ENCODE results near the gene CLCN7. TPM values are rescaled to one million over a fixed set of nuclear protein-coding genes. Genes with fewer than 3 reads are reported as not detected.

Gene CLCN7
- total and polyA plus RNA-seq, 4 donors = 61.1 to 119 (median 88.0) TPM

GRCh38 chr16:1455190-1456171 is 19.3 kb downstream of the CLCN7 start:
- Histone ChIP-seq H3K9ac (ENCODE audit: insufficient read depth in 1 of 2, low read length in 2 of 2) (no peak overlapping the region), H3K9me3 (ENCODE audit: control insufficient read depth in 4 of 4, insufficient read depth in 3 of 4, low read length in 3 of 4) (no peaks in the 10 kb centered on the region), H3K4me1 (ENCODE audit: control insufficient read depth in 5 of 5, insufficient read depth in 5 of 5, low read length in 5 of 5) (no peaks in the 10 kb centered on the region), H3K4me3 (no peak overlapping the region), H3K27ac (ENCODE audit: low read depth in 1 of 2, low read length in 1 of 2) (no peak overlapping the region), H3K36me3 (ENCODE audit: control insufficient read depth in 4 of 4, insufficient read depth in 4 of 4, low read length in 4 of 4) (peaks cover 3 to 79% (median 6%) of the 10 kb centered on the region in 4 donors), H3K27me3 (ENCODE audit: control insufficient read depth in 3 of 3, insufficient read depth in 3 of 3, low read length in 2 of 3) (no peaks in the 10 kb centered on the region)
- no peak for TF ChIP-seq CTCF (IDR thresholded peaks at IDR 0.05; ENCODE audit: control extremely low read depth, extremely low read depth)
- WGBS, 2 donors = 91 to 93% methylated on average over 39 to 41 of the region's 41 CpGs
- ATAC-seq (ENCODE audit: insufficient read depth, low FRiP score) (no peak), DNase-seq (no peak)

- TF ChIP-seq CTCF (IDR thresholded peaks at IDR 0.05; ENCODE audit: control extremely low read depth, extremely low read depth) = no peak
- Histone ChIP-seq H3K9ac (ENCODE audit: insufficient read depth in 1 of 2, low read length in 2 of 2) (no peak overlapping the region), H3K27me3 (ENCODE audit: control insufficient read depth in 3 of 3, insufficient read depth in 3 of 3, low read length in 2 of 3) (no peaks in the 10 kb centered on the region), H3K9me3 (ENCODE audit: control insufficient read depth in 4 of 4, insufficient read depth in 3 of 4, low read length in 3 of 4) (no peaks in the 10 kb centered on the region), H3K27ac (ENCODE audit: low read depth in 1 of 2, low read length in 1 of 2) (no peak overlapping the region), H3K4me3 (no peak overlapping the region), H3K4me1 (ENCODE audit: control insufficient read depth in 5 of 5, insufficient read depth in 5 of 5, low read length in 5 of 5) (no peaks in the 10 kb centered on the region), H3K36me3 (ENCODE audit: control insufficient read depth in 4 of 4, insufficient read depth in 4 of 4, low read length in 4 of 4) (peaks cover 4 to 79% (median 5%) of the 10 kb centered on the region in 4 donors)
- ATAC-seq (ENCODE audit: insufficient read depth, low FRiP score) (no peak), DNase-seq (peak in 1 of 3 donors; percentile 6)
- WGBS, 2 donors = 90 to 91% methylated on average over 17 of the region's 17 CpGs
Observed at GRCh38 chr16:1454561-1454960, 20.3 kb downstream of the CLCN7 start.

GRCh38 chr16:1453316-1453715 is 21.5 kb downstream of the CLCN7 start:
- WGBS, 2 donors = 95 to 96% methylated on average over 19 of the region's 19 CpGs
- no peak for DNase-seq
- Histone ChIP-seq H3K9ac (ENCODE audit: insufficient read depth in 1 of 2, low read length in 2 of 2) (no peak overlapping the region), H3K4me3 (no peak overlapping the region), H3K4me1 (ENCODE audit: control insufficient read depth in 5 of 5, insufficient read depth in 5 of 5, low read length in 5 of 5) (no peaks in the 10 kb centered on the region), H3K27ac (ENCODE audit: low read depth in 1 of 2, low read length in 1 of 2) (no peak overlapping the region), H3K36me3 (ENCODE audit: control insufficient read depth in 4 of 4, insufficient read depth in 4 of 4, low read length in 4 of 4) (peaks cover 2 to 85% (median 7%) of the 10 kb centered on the region in 4 donors), H3K9me3 (ENCODE audit: control insufficient read depth in 4 of 4, insufficient read depth in 3 of 4, low read length in 3 of 4) (no peaks in the 10 kb centered on the region), H3K27me3 (ENCODE audit: control insufficient read depth in 3 of 3, insufficient read depth in 3 of 3, low read length in 2 of 3) (no peaks in the 10 kb centered on the region)
- ATAC-seq (ENCODE audit: insufficient read depth, low FRiP score) = no peak
- no peak for TF ChIP-seq CTCF (IDR thresholded peaks at IDR 0.05; ENCODE audit: control extremely low read depth, extremely low read depth)

Measured in lung (tissue), 12 donors.